K562 treated with DMSO at 1 percent for 24 hours (cell line): ENCODE data around the gene SCN5A. TPM values are rescaled to one million over a fixed set of nuclear protein-coding genes. Genes with fewer than 3 reads are reported as not detected.

Experiments used
- total RNA-seq: library from RNA; unstranded; fragments of 300-600 nt; gene quantifications from 2 replicates; pipeline ENCODE4 v1.2.3, GENCODE V29; 2022; ENCODE audit warnings: low read depth; ENCODE audit not compliant: insufficient read depth

The SCN5A gene
- total RNA-seq: 0.12 TPM in 1 of 2 replicates, not detected in the other

DNA sequence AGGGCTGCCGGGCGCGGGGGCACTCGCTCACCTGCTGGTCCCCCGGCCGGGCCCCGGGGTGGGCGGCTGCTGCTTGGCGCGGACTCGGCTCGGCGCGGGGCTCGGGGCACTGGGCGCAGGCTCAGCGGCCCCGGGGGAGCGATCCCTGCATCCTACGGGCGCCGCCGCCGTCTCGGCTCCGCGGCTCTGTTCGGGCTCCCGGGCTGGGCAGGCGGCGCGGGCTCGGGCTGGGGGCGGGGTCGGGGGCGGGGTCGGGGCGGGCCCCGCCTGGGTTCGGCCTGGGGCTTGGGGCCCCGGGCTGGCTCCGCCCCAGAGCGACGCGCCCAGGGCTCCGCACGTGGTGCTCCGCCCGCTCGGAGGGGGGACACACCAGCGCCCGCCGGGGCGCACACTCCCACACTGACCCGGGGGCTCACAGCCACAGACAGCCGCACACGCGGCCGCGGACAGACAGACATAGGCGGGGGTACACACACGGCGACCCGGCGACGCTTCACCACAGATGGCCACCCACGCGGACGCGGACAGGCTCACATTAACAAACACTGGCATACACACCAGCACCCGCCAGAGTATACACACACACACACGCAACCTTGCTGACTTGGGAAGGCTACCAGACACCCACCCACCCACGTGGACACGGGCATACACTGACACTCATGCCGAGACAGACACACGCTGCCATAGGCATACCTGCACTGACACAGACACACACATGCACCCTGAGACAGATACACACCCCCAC, at the start of gene SCN5A:
TSS of gene SCN5A (minus strand) at position 188 of the 748 bp plus-strand sequence. CDS start 16,380 bp downstream, outside the sequence.

Other genes with a start within 250 kb of the SCN5A start
- 6.9 and 8.3 TPM in 2 replicates for gene ACVR2B, start 195.8 kb downstream of the SCN5A start, total RNA-seq
- gene EXOG, start 153.3 kb downstream of the SCN5A start, total RNA-seq: 5.8 and 6.0 TPM in 2 replicates
- gene SCN10A, start 166.5 kb upstream of the SCN5A start, total RNA-seq: not detected in 2 replicates